VCaP (cell line): Measurements from ENCODE around the gene TMED3.

Experiments used
- H3K27ac ChIP-seq: fragments of 450-650 bp; 2 replicates; pipeline ENCODE4 v1.5.1; 2017
- CTCF ChIP-seq: fragments of 450-650 bp; conservative IDR thresholded peaks from 2 replicates; pipeline ENCODE4 v1.5.1; 2017; ENCODE audit warnings: mild to moderate bottlenecking, moderate library complexity

TMED3 gene

GRCh38 chr15:79340315-79340602, 29.3 kb downstream of the TMED3 start:
- peak; percentile 76 for TF ChIP-seq CTCF
- no peak overlapping the region for H3K27ac ChIP-seq

GRCh38 chr15:79341396-79341795, 30.5 kb downstream of the TMED3 start:
- TF ChIP-seq CTCF = no peak

GRCh38 chr15:79349525-79349924, 38.6 kb downstream of the TMED3 start:
- no peak overlapping the region for H3K27ac ChIP-seq

More at GRCh38 chr15:79341396-79341795, 30.5 kb downstream of the TMED3 start:
- H3K27ac ChIP-seq = no peak overlapping the region

GRCh38 chr15:79352206-79352605, 41.3 kb downstream of the TMED3 start:
- TF ChIP-seq CTCF = no peak
- H3K27ac ChIP-seq = no peak overlapping the region

More at GRCh38 chr15:79349525-79349924, 38.6 kb downstream of the TMED3 start:
- no peak for TF ChIP-seq CTCF

- H3K27ac ChIP-seq = no peak overlapping the region
- TF ChIP-seq CTCF = no peak
These were observed 46.7 kb downstream of the TMED3 start for GRCh38 chr15:79357566-79357965.

- H3K27ac ChIP-seq = no peak overlapping the region
- TF ChIP-seq CTCF = no peak
These were observed 47.2 kb downstream of the TMED3 start for GRCh38 chr15:79358069-79358468.

GRCh38 chr15:79364571-79365240, 53.8 kb downstream of the TMED3 start:
- TF ChIP-seq CTCF = no peak
- peak overlapping the region; percentile 53; the same call in 1 of the 2 replicates for H3K27ac ChIP-seq
